ENCODE data around the gene MRPL38.
"Not testable (repeated sequence)": the region's sequence is repeated elsewhere in the genome, so short reads cannot be mapped to it uniquely, and the experiment has no call there.

MRPL38 gene

DNA sequence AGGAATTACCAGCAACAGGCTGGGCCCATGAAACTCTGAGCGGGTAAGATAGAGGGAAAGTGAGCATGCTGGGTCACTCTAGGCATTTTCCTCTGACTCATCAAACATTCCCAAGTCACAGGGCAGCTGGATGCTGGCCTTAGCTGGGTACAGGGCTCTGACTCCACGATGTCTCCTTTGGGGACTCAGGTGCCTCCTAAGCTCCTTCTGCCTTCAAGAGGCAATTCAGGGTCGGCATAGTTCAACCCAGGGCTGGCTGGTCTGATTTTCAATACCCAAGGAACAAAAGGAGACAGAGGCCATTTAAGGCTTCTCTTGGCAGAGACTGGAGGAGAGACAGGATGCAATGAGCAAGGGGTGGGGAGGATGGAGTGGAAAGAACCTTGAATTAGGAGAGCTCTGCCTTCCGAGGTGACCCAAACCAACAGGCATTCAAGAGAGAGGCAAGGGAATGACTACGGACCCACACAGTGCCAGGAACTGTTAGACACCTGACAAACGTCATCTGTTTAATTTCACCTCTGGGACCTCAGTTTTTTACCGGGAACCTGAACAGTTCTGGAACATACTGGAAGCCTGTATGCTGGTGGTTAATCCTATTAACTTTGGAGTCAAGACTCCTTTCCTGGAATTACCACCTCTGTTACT is 50.5 kb downstream of the MRPL38 start:
- H3K9me3 ChIP-seq (ENCODE audit: control insufficient read depth, low read length), result no peaks in the 10 kb centered on the region
- peaks cover 6% of the 10 kb centered on the region for H3K4me1 ChIP-seq (ENCODE audit: control insufficient read depth, insufficient read depth, low read length)
- peaks cover 13% of the 10 kb centered on the region for H3K36me3 ChIP-seq (ENCODE audit: control insufficient read depth, insufficient read depth, low read length)
- no peak overlapping the region for H3K27ac ChIP-seq (ENCODE audit: insufficient read depth, low read depth, low read length, poor library complexity, severe bottlenecking)
- H3K4me3 ChIP-seq (ENCODE audit: insufficient read depth, low read depth, low read length), result peak overlapping the region; percentile 88
- H3K27me3 ChIP-seq (ENCODE audit: control insufficient read depth, insufficient read depth, low read length, poor library complexity, severe bottlenecking), result no peaks in the 10 kb centered on the region
- 50 to 51% methylated on average over 7 of the region's 7 CpGs for WGBS, 2 experiments

DNA sequence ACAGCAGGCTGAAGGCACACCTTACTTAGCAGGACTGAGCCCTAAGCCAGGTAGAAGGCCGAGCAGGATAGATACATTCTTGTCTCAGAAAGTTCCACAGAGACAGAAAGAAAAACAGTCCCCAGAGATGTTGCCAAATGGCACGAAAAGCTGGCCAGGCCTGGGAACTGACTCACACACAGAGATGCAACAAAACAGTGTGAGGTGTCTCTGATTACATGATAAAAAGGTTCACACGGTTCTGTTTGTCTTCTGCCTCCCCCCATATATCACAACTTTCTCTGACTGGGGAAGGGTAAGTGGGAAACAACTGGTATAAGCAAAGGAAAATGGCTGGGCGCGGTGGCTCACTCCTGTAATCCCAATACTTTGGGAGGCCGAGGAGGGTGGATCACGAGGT is 51.3 kb downstream of the MRPL38 start:
- Histone ChIP-seq H3K9me3 (ENCODE audit: control insufficient read depth, low read length) (no peaks in the 10 kb centered on the region), H3K4me3 (ENCODE audit: insufficient read depth, low read depth, low read length) (no peak overlapping the region), H3K27me3 (ENCODE audit: control insufficient read depth, insufficient read depth, low read length, poor library complexity, severe bottlenecking) (no peaks in the 10 kb centered on the region), H3K4me1 (ENCODE audit: control insufficient read depth, insufficient read depth, low read length) (peaks cover 6% of the 10 kb centered on the region), H3K36me3 (ENCODE audit: control insufficient read depth, insufficient read depth, low read length) (peaks cover 13% of the 10 kb centered on the region), H3K27ac (ENCODE audit: insufficient read depth, low read depth, low read length, poor library complexity, severe bottlenecking) (no peak overlapping the region)
- WGBS, 2 experiments, result 90 to 94% methylated on average over 6 to 7 of the region's 7 CpGs

DNA sequence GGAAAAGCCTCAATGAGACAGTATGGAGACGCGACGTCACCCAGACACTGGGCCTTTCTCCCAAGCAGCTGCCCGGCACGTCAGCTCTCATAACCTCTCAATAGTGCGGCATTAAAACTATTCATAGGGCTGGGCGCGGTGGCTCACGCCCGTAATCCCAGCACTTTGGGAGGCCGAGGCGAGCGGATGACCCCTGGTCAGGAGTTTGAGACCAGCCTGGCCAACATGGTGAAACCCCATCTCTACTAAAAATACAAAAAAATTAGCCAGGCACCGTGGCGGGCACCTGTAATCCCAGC is 53.0 kb downstream of the MRPL38 start:
- H3K4me1 ChIP-seq (ENCODE audit: control insufficient read depth, insufficient read depth, low read length), result not testable (repeated sequence)
- 93 to 94% methylated on average over 15 of the region's 15 CpGs for WGBS, 2 experiments

DNA sequence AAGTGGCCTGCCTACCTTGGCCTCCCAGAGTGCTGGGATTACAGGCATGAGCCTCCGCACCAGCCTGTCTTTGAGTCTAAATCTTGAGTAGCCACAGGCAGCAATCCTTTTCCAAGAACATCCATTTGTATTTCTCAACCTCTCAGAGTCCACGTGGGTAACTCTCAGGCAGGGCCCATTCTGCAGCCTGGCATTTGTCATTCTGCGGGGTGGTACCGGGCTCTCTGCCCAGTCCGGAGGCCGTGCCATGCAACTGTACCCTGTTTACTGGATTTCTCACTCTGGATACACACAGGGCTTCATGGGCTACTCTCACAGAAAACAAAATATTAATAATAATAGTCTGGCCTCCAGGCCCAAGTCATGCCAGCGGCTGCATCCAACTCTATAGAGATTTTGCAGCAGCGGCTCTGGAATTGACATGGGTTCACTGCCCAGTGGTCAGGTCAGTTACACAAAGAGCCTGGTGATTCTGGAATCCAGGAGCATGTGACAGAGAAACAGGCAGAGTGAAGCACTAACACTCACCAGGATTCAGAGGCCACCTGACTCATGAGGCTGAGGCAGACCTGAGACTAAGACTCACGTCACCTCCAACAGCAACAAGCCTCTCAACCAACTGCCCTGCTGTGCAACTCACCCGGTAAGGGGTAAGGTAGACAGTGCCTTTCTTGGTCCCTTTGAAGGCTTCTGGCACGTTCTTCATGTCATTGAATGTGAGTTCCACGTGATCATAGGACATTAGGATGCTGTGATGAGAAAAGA is 53.6 kb downstream of the MRPL38 start:
- no peaks in the 10 kb centered on the region for H3K27me3 ChIP-seq (ENCODE audit: control insufficient read depth, insufficient read depth, low read length, poor library complexity, severe bottlenecking)
- WGBS, 2 experiments, result 95 to 96% methylated on average over 12 of the region's 12 CpGs
- no peak overlapping the region for H3K4me3 ChIP-seq (ENCODE audit: insufficient read depth, low read depth, low read length)
- peaks cover 6% of the 10 kb centered on the region for H3K4me1 ChIP-seq (ENCODE audit: control insufficient read depth, insufficient read depth, low read length)
- H3K9me3 ChIP-seq (ENCODE audit: control insufficient read depth, low read length), result no peaks in the 10 kb centered on the region
- H3K36me3 ChIP-seq (ENCODE audit: control insufficient read depth, insufficient read depth, low read length), result peaks cover 22% of the 10 kb centered on the region
- no peak overlapping the region for H3K27ac ChIP-seq (ENCODE audit: insufficient read depth, low read depth, low read length, poor library complexity, severe bottlenecking)

More for the DNA sequence above, 53.0 kb downstream of the MRPL38 start:
- not testable (repeated sequence) for H3K4me3 ChIP-seq (ENCODE audit: insufficient read depth, low read depth, low read length); H3K9me3 ChIP-seq (ENCODE audit: control insufficient read depth, low read length); H3K27me3 ChIP-seq (ENCODE audit: control insufficient read depth, insufficient read depth, low read length, poor library complexity, severe bottlenecking); H3K27ac ChIP-seq (ENCODE audit: insufficient read depth, low read depth, low read length, poor library complexity, severe bottlenecking)
- peaks cover 19% of the 10 kb centered on the region for H3K36me3 ChIP-seq (ENCODE audit: control insufficient read depth, insufficient read depth, low read length)

DNA sequence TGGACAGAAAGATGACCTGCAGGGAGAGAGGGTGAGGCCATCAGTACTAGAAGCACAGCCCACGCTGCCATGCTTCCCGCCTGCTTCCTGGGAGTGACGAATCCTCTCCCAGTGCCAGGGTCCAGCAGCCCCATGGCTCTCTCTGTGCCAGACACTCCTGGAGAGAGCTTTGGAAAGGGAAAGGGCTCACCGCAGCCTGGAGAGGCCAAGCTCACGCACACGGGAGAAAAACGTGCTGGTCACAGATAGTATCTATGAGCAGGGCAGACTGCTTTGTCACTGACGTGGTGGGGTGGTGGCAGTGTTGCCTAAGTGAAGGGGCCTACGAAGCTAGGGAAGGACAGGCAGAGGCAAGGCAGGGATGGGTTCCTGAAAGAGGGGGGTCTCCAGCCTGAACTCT is 55.0 kb downstream of the MRPL38 start:
- no peaks in the 10 kb centered on the region for H3K9me3 ChIP-seq (ENCODE audit: control insufficient read depth, low read length)
- H3K36me3 ChIP-seq (ENCODE audit: control insufficient read depth, insufficient read depth, low read length), result peaks cover 22% of the 10 kb centered on the region
- H3K27me3 ChIP-seq (ENCODE audit: control insufficient read depth, insufficient read depth, low read length, poor library complexity, severe bottlenecking), result no peaks in the 10 kb centered on the region
- H3K4me3 ChIP-seq (ENCODE audit: insufficient read depth, low read depth, low read length), result no peak overlapping the region
- peaks cover 10% of the 10 kb centered on the region for H3K4me1 ChIP-seq (ENCODE audit: control insufficient read depth, insufficient read depth, low read length)
- H3K27ac ChIP-seq (ENCODE audit: insufficient read depth, low read depth, low read length, poor library complexity, severe bottlenecking), result no peak overlapping the region
- WGBS, 2 experiments, result 95 to 96% methylated on average over 9 of the region's 9 CpGs

DNA sequence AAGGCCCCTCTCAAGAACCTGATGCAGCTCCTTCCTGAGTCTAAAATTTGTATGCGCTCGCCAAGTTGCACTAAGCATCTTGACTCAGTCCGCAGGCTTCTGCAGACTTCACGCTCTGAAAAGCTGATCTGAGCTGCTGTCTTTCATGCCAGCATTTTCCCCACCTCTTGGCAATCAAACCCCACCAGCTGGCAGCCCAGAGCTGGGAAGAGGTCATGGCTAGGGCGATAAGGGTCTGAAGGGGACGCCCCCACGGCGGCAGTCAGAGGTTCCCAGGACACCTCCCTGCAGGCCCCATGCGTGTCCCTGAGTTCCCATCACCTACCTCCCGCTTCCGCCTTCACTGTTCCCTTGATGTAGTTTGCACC is 55.4 kb downstream of the MRPL38 start:
- Histone ChIP-seq H3K27me3 (ENCODE audit: control insufficient read depth, insufficient read depth, low read length, poor library complexity, severe bottlenecking) (no peaks in the 10 kb centered on the region), H3K36me3 (ENCODE audit: control insufficient read depth, insufficient read depth, low read length) (peaks cover 22% of the 10 kb centered on the region), H3K9me3 (ENCODE audit: control insufficient read depth, low read length) (no peaks in the 10 kb centered on the region), H3K4me3 (ENCODE audit: insufficient read depth, low read depth, low read length) (no peak overlapping the region), H3K4me1 (ENCODE audit: control insufficient read depth, insufficient read depth, low read length) (peaks cover 7% of the 10 kb centered on the region), H3K27ac (ENCODE audit: insufficient read depth, low read depth, low read length, poor library complexity, severe bottlenecking) (no peak overlapping the region)
- whole genome bisulfite sequencing, 2 experiments, result 94% methylated on average over 11 of the region's 11 CpGs

All from ectodermal cell (in vitro differentiated cells).